ENCODE results near the gene LPAR5.

Gene LPAR5

GRCh38 chr12:6641131-6641530, 5.4 kb upstream of the LPAR5 start:
- in situ Hi-C loops (cut with MboI; ENCODE audit: low pct_unique_long_range_greater_than_20kb, low sequenced_read_pairs), result no loop called here
- no peak for DNase-seq

GRCh38 chr12:6640497-6640896, 4.7 kb upstream of the LPAR5 start:
- in situ Hi-C loops (cut with MboI; ENCODE audit: low pct_unique_long_range_greater_than_20kb, low sequenced_read_pairs), result no loop called here
- no peak for DNase-seq

GRCh38 chr12:6639151-6639801, 3.5 kb upstream of the LPAR5 start:
- in situ Hi-C loops (cut with MboI; ENCODE audit: low pct_unique_long_range_greater_than_20kb, low sequenced_read_pairs), result no loop called here
- DNase-seq, result no peak

DNA sequence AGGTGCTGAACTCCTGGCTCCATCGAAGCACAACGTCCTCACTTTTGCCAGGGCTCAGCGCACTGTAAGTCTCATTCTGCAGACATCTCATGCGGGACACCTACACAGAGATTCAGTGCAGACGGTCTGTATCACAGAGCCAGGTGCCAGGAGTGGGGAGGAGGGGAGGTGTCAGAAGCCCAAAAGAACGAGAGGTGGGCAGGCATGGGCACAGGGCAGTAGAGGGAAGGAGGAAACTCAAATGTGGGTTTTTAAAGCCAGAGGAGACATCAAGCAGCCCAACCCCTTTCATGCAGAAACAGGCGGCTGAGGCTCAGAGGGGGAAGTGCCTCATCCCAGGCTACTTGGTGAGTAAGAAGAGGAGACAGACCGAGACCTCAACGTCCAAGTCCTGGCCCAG, 2.5 kb upstream of the LPAR5 start:
- in situ Hi-C loops (cut with MboI; ENCODE audit: low pct_unique_long_range_greater_than_20kb, low sequenced_read_pairs), result no loop called here

DNA sequence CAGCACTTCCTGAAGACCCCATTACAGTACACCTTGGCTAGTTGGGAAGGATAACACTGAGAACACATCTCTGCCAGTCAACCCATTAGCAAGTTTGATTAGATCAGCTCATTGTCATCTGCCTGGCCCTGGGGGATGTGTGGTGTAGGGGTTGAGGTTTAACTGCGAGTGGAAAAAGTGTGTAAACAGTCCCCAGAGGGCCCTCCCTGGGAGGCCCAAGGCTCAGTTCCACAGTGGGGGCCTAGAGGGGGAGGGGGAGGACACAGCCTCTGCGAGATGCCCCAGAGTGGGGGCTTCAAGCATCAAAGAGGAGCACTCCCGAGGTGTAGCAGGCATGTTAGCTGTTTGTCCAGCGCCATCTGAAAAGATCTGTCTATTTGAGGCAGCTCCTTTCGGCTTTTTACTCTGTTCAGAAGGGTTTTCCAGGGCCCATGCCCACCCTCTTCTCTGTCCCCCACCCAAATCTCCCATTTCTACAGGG, 344 bp downstream of the LPAR5 start:
- DNase-seq, result peak; percentile 61
- in situ Hi-C loops (cut with MboI; ENCODE audit: low pct_unique_long_range_greater_than_20kb, low sequenced_read_pairs), result no loop called here

More for the DNA sequence above, 2.5 kb upstream of the LPAR5 start:
- peak; percentile 68 for DNase-seq

DNA sequence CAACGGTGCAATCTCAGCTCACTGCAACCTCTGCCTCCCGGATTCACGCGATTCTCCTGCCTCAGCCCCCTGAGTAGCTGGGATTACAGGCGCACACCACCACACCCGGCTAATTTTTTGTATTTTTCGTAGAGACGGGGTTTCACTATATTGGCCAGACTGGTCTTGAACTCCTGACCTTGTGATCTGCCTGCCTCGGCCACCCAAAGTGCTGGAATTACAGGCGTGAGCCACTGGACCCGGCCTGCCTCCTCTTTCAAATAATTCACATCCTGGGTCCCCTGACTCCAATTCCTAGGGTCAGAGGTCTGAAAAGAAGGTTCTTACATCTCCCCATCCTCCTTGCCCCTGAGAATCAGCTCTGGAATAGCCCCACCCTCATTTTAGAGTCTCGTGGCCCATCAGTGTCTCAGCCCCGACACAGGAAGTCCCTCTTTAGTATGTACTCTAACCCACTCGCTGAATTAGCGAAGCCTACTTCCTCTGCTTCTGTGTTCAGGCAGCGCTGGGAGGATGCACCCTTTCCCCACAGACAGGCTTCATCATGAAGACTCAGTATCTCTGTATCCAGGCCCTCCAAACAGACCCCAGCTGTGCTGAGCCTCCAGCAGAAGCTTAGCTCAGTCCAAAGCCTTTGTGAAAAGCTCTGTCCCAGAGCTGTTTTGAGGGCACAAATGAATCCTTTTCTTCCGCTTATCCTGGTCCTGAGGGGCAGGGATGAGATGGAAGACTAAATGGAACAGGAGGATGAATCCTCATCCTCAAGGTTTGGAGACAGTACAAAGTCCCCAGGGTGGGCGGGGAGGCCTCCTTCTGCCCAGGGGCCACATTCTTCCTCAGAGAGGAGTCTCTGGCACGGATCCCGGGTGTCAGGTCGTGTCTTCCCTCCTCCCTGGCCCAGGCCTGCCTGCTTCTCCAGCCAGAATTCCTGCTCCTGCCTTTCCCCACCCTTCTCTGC, 3.5 kb downstream of the LPAR5 start:
- DNase-seq, result peak; percentile 78
- in situ Hi-C loops (cut with MboI; ENCODE audit: low pct_unique_long_range_greater_than_20kb, low sequenced_read_pairs), result no loop called here

DNA sequence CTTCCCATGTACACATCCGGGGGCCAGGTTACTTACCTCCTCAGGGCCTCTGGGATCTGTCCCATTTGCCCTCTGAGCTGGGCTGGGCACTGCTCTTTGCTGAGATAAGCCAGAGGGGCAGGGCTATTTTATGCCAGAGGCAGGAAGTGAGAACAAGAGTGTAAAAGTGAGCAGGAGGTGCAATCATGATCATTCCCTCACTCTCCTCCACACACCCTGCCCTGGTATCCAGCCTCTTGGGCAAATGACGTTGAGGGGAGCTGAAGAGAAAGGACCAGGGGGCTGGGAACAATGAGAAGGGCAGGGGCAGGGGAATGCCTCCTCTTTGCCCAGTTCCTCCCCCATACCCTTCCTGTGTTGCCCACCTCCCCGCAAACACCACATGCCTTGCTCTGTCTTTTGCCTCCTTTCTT, 4.2 kb downstream of the LPAR5 start:
- in situ Hi-C loops (cut with MboI; ENCODE audit: low pct_unique_long_range_greater_than_20kb, low sequenced_read_pairs), result no loop called here
- no peak for DNase-seq

DNA sequence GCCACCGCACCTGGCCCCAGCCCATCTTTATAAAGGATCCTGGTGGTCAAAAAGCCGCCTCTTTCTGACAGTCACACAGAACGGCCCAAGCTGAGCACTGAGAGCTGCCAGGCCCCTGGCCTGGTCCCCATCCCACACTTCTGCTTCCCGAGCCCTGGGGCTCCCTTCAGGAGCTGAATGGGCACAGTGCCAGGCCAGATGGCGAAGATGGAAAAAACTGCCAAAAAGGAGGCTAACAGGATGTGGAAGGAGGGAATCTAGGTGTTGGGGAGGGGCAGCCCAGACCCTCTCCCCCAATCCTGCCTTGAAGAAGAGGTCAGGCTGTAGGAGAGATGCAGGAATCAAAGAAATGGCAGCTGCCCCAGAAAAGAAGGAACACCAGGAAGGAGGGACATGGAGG, 5.0 kb downstream of the LPAR5 start:
- DNase-seq, result no peak
- in situ Hi-C loops (cut with MboI; ENCODE audit: low pct_unique_long_range_greater_than_20kb, low sequenced_read_pairs), result no loop called here

- in situ Hi-C loops (cut with MboI; ENCODE audit: low pct_unique_long_range_greater_than_20kb, low sequenced_read_pairs), result no loop called here
- no peak for DNase-seq
Observed at GRCh38 chr12:6627616-6628015, 8.1 kb downstream of the LPAR5 start.

GRCh38 chr12:6626654-6627283, 9.0 kb downstream of the LPAR5 start:
- DNase-seq, result no peak
- in situ Hi-C loops (cut with MboI; ENCODE audit: low pct_unique_long_range_greater_than_20kb, low sequenced_read_pairs), result no loop called here

- in situ Hi-C loops (cut with MboI; ENCODE audit: low pct_unique_long_range_greater_than_20kb, low sequenced_read_pairs), result no loop called here
- DNase-seq, result no peak
Observed at GRCh38 chr12:6620885-6621274, 14.9 kb downstream of the LPAR5 start.

DNA sequence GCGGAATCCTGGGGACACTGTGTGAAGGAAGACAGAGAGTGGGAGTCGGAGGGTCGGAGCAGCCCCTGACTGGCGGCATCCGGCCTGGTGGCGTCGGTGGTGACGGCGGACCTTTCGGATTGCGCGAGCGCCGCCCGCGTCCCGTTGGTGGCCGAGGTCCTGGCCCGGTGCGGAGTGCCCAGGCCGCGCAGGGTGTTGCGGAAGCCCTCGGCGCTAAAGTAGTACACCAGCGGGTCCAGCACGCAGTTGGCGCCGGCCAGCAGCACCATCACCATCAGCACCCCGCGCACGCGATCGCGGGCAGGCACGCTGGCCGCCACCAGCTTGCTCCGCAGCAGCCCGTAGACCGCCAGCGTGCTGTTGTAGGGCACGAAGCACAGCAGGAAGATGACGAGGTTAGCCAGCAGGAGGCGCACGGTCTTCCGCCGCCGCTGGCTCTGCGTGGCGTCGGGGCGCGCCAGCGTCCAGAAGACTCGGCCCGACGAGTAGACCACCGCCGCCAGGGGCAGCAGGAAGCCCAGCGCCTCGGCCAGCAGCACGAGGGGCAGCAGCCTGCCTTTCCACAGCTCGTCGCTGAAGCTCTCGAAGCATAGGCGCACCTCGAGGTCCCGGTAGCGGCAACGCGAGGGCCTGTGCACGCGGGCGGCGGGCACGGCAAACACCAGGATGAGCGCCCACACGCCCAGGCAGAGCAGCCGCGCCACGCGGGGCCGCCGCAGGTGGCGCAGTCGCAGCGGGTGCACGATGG, 15.4 kb downstream of the LPAR5 start:
- in situ Hi-C loops (cut with MboI; ENCODE audit: low pct_unique_long_range_greater_than_20kb, low sequenced_read_pairs), result no loop called here
- DNase-seq, result no peak

DNA sequence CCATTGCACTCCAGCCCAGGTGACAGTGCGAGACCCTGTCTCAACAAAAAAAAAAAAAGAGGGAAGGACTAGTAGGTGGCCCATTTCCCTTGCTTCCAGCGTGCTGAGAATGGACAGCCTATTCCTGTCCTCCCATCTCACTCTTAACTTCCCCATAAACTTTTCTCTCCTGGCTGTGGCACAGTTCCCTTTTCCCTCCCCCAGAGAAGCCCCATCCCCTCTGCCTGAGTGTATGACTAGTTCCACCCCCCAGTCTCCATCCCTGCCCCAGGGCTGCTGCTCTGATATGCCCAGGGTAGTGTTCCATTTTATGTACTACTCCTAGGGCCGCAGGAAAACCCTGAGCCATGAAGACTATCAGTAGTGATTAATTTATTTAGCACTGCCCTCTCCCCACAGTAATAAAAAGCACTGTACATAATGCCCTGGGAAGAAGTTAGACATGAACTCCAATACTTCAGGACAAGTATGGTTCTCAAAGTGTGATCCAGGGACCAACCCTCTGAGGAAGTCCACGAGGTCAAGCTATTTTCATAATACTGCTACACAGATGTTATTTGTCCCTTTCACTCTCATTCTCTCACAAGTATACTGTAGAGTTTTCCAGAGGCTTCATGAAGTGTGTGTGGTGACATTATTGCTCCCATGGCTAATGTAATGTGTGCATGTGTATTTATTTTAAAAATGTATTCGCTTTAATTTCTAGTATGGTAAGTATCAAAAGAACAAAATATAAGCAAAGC, 17.1 kb downstream of the LPAR5 start:
- in situ Hi-C loops (cut with MboI; ENCODE audit: low pct_unique_long_range_greater_than_20kb, low sequenced_read_pairs), result no loop called here
- DNase-seq, result peak; percentile 65

DNA sequence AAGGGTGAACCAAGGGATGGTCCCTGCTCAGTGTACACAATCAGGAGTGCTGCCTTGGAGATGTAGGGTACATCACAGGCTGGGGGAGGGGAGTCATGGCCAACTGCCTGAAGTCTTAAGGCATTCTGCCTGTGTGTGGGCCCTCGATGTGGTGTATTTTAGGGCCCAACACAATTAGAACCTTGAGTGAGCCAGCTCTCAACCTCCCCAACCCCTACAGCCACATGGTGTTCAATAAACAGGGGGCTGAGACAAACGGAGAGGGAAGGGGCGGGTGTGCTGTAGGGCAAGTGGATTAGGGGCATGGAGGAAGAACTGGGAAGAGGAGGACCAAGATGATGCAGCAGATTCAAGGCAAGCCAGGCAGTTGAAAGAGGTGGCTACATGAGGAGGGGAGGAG, 20.0 kb downstream of the LPAR5 start:
- in situ Hi-C loops (cut with MboI; ENCODE audit: low pct_unique_long_range_greater_than_20kb, low sequenced_read_pairs), result no loop called here
- no peak for DNase-seq

DNA sequence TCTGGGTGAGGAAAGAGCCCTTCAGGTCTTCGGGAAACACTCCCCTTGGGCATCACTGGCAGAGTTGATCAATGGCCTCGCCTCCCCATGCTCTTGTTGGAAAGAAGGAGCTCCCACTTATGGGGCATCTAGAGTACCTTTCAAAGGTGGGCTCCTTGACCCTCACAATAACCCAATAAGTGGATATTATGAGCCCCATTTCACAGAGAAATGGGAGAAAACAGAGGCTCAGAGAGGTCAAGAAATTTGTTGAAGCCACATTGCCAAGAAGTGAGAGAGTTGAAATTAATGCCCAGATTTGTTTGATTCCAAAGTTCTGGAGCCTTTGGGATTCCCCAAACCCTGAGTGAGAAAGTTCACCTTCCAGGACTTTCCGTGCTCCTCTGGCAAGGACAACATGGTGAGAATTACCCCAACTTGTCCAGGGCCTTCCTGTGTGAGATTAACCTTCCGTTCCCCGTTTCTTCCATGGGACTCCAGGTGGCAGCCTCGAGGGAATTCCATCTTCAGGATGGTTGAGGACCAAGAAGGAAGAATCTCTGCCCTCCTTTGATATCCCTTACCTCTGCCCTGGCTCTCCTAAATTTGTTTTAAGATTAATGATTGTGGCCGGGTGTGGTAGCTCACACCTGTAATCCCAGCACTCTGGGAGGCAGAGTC, 21.1 kb downstream of the LPAR5 start:
- in situ Hi-C loops (cut with MboI; ENCODE audit: low pct_unique_long_range_greater_than_20kb, low sequenced_read_pairs), result no loop called here
- no peak for DNase-seq

DNA sequence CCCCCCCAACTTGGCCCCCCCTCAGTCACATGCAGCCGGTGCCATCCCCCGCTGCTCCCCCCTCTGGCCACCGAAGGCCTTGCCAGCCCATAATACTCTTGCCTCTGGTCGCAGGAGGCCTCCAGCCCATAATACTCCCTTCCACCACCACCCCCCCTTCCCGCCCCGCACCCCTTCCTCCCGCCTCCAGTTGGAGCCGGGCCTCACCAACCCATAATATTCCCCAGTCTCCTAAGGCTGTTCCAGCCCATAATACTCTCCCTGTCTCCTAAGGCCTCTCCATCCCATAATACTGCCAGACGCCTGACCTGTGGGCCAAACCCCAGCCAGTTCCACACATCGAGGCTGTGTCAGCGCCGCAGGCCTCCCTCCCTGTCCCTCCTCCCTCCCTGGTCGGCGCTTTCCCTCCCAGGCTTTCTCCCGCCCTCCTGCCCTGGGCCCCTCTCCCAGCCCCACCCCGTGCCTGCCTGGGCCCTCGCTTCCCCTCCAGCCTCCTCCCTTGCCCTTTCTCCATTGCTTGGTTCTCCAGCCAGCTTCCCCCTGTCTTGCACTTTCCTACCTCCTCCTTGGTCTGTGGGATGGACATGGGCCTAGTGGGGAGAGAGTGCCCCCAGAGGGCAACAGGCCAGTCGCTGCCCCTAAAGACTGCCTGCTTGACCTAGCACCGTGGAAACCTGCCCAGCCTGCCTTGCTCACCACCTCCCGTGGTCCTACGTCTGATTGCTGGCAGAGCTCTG, 21.8 kb downstream of the LPAR5 start:
- in situ Hi-C loops (cut with MboI; ENCODE audit: low pct_unique_long_range_greater_than_20kb, low sequenced_read_pairs), result no loop called here
- peak; percentile 97 for DNase-seq

DNA sequence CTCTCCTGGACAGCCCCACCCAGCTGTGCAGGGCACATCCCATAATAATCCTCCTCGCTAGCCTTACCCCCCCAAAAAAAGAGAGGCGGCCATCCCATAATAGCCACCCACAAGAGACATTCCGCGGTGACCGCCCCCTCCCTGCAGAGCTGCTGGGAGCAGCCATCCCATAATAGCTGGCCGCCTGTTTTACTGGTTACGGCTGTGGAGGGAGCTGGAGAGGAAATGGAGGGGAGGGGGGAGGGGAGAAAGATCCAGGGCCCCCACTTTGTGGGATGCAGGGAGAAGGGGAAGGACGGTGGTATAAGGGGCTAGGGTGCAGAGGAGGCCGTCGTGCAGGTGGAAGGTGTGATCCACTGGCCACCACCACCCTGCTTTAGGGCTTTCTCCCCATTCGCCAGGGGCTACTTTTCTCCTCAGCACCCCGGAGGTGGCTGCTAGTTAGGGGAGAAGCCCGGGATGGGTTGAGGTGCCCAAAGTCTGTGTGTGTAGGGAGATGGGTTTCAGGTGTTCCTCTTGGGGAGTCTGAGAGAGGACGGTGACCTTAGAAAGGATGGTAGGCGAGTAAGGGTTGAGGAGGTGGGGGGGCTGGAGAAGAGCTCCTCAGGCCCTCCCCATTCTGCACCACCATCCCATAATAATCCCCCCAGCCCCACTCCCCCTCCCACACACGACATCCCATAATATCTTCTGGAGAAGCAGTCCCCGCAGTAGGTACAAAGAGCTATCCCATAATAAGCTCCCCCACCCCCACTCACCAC, 22.6 kb downstream of the LPAR5 start:
- peak; percentile 95 for DNase-seq
- in situ Hi-C loops (cut with MboI; ENCODE audit: low pct_unique_long_range_greater_than_20kb, low sequenced_read_pairs), result no loop called here
